Pancreas (tissue), 10 donors: ENCODE measurements around the gene TERT. TPM values are rescaled to one million over a fixed set of nuclear protein-coding genes. Genes with fewer than 3 reads are reported as not detected.
A peak's percentile ranks its signal among the peaks of the same experiment; 100 is the strongest.

ENCODE experiments used
- ATAC-seq, 4 donors: fragments of 200-7000 bp; cut with Tn5 transposase; one replicate each; pipeline versions ENCODE4 v1.8.0 to v1.9.1; 2020; ENCODE audit warnings: mild to moderate bottlenecking in 4 of 4, moderate library complexity in 4 of 4
- DNase-seq, 6 donors: peaks; one replicate each; pipeline ENCODE4 v3.0.0-alpha.2; 2020
- FAIRE-seq: peaks from 2 replicates; lab custom pipeline; 2012; peaks lifted over from hg19 to GRCh38; lab: Jason Lieb, UNC
- H3K27ac ChIP-seq, 4 donors: fragments of 200-600 bp; sonication (generic); 1 replicate in 3 of 4; 2 replicates in 1 of 4; pipeline versions ENCODE4 v1.5.0 to v1.8.0; 2020
- H3K27me3 ChIP-seq, 4 donors: fragments of 200-600 bp; one replicate each; pipeline ENCODE4 v1.8.0; 2021
- H3K36me3 ChIP-seq, 3 donors: fragments of 200-600 bp; sonication (generic) in 1 of 3; one replicate each; pipeline versions ENCODE4 v1.5.0 to v1.8.0; 2020 to 2021
- H3K4me1 ChIP-seq, 3 donors: fragments of 200-600 bp; one replicate each; pipeline ENCODE4 v1.8.0; 2021
- H3K4me3 ChIP-seq, 4 donors: fragments of 200-600 bp; sonication (generic) in 2 of 4; one replicate each; pipeline versions ENCODE4 v1.5.0 to v1.8.0; 2020 to 2021
- H3K9me3 ChIP-seq, 4 donors: fragments of 200-600 bp; one replicate each; pipeline ENCODE4 v1.8.0; 2021
- WGBS, 2 donors: extraction: QIAGEN DNeasy Blood & Tissue Kit; methylation state at CpG; one replicate each; pipeline ENCODE4 v1.1.7; 2013; 5-methylcytosine and 5-hydroxymethylcytosine counted together
- intact Hi-C, 3 donors: fragments of 100-400 bp; cut with DNase I; formaldehyde crosslinking; loops; one replicate each; pipeline versions ENCODE4 v1.11.1 to v1.14.2; 2022
- polyA plus RNA-seq, 2 donors: library from polyadenylated mRNA; stranded (reverse); fragments of 200-250 nt; gene quantifications; one replicate each; pipeline ENCODE4 v1.2.3, GENCODE V29; 2013
- total RNA-seq, 6 donors: library from RNA; stranded (reverse); fragmentation: NEBNext Ultra II Directional in 4 of 6; extraction: Animal tissue kit (Norgen Biotek cat#: 25700) in 4 of 6; gene quantifications; one replicate each; pipeline versions ENCODE4 v1.2.1 to v1.2.4, GENCODE V29; 2021 to 2023
- TF ChIP-seq, protein P1 (sequence below), 4 donors: fragments of 200-600 bp; sonication (generic) in 3 of 4; IDR thresholded peaks; one replicate each; pipeline versions ENCODE4 v1.5.0 to v1.8.0; 2021; ENCODE audit warnings: antibody characterized with exemption in 4 of 4
- donor health status: healthy with polysubstance abuse.
- donor health status: DM: no; HTN: no; CAD: no; lungs with moderate emphysema.
- donor health status: DM: no; HTN: no; CAD: no.
- donor health status: control.
- donor health status: control.
- donor health status: Bipolar disorder and iron deficiency.
- donor health status: DM: yes; HTN: yes; CAD: no.
- donor health status: DM: no; HTN: no; CAD: no.
- donor health status: DM: no; HTN: no; CAD: no.
- donor health status: DM: yes; HTN: yes; CAD: no.

TERT gene
- total and polyA plus RNA-seq, 8 donors, result 0.06 to 0.28 (median 0.25) TPM; not detected in 5

DNA sequence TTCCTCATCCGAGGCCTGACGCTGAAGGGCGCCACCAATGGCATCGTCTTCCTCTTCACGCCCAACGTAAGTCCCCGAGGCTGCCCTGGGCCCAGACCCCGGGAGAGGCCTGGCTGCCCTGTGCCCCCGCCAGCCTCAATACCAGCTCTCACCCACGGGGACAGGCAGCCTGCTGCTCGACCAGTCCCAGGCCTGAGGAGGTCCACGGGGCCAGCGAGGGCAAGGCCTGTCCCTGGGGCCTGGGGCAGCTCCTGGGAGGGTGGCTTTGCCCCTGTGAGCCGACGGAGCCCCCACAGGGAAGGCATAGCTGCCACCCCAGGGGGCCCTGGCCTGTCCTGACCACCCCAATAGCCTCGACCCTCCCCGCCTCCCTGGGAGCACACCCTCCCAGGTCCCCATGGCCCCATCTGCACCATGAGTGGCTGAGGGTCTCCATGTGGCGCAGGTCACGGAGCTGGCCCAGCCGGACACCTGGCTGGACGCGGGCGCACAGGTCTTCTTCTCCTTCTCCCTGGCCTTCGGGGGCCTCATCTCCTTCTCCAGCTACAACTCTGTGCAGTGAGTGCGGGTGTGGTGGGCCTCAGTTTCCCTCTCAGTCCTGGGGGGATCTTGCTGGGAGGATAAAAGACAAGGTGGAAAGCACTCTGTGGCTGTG lies 81.2 kb downstream of the TERT start:
- H3K36me3 ChIP-seq, result no peaks in the 10 kb centered on the region
- H3K4me1 ChIP-seq, result no peaks in the 10 kb centered on the region
- WGBS, 2 donors, result 75 to 82% methylated on average over 25 of the region's 25 CpGs
- intact Hi-C loops, result no loop called here
- peak in 2 of 6 donors; percentile 18 to 67 for DNase-seq
- no peaks in the 10 kb centered on the region for H3K27me3 ChIP-seq
- FAIRE-seq, result no peak
- TF ChIP-seq, protein P1, sequence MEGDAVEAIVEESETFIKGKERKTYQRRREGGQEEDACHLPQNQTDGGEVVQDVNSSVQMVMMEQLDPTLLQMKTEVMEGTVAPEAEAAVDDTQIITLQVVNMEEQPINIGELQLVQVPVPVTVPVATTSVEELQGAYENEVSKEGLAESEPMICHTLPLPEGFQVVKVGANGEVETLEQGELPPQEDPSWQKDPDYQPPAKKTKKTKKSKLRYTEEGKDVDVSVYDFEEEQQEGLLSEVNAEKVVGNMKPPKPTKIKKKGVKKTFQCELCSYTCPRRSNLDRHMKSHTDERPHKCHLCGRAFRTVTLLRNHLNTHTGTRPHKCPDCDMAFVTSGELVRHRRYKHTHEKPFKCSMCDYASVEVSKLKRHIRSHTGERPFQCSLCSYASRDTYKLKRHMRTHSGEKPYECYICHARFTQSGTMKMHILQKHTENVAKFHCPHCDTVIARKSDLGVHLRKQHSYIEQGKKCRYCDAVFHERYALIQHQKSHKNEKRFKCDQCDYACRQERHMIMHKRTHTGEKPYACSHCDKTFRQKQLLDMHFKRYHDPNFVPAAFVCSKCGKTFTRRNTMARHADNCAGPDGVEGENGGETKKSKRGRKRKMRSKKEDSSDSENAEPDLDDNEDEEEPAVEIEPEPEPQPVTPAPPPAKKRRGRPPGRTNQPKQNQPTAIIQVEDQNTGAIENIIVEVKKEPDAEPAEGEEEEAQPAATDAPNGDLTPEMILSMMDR (IDR thresholded peaks at IDR 0.05), result no peak
- H3K4me3 ChIP-seq, result no peak overlapping the region
- ATAC-seq, result no peak
- H3K27ac ChIP-seq, result no peak overlapping the region
- no peaks in the 10 kb centered on the region for H3K9me3 ChIP-seq

DNA sequence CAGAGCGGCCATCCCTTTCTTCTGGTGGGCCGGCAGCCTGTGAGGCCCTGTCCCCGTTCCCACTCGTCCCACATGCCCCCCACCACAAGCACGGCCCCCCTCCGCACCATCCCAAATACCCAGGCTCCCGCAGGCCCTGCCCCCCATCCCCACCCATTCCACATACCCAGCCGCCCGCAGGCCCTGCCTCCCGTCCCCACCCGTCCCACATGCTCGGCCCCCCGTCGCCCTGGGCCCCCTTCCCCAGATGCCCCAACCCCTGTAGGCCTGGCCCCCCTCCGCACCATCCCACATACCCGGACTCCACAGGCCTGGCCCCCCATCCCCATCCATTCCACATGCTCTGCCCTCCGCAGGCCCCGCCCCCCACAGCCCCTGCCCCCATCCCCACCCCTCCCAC lies 82.0 kb downstream of the TERT start:
- Histone ChIP-seq H3K27me3 (no peaks in the 10 kb centered on the region), H3K27ac (no peak overlapping the region), H3K4me3 (no peak overlapping the region), H3K9me3 (no peaks in the 10 kb centered on the region), H3K36me3 (no peaks in the 10 kb centered on the region), H3K4me1 (no peaks in the 10 kb centered on the region)
- ATAC-seq, result no peak
- peak in 2 of 6 donors; percentile 14 to 75 for DNase-seq
- FAIRE-seq, result no peak
- WGBS, 2 donors, result 75 to 88% methylated on average over 16 to 18 of the region's 18 CpGs
- TF ChIP-seq, protein P1 (IDR thresholded peaks at IDR 0.05), result no peak
- intact Hi-C loops, result no loop called here

DNA sequence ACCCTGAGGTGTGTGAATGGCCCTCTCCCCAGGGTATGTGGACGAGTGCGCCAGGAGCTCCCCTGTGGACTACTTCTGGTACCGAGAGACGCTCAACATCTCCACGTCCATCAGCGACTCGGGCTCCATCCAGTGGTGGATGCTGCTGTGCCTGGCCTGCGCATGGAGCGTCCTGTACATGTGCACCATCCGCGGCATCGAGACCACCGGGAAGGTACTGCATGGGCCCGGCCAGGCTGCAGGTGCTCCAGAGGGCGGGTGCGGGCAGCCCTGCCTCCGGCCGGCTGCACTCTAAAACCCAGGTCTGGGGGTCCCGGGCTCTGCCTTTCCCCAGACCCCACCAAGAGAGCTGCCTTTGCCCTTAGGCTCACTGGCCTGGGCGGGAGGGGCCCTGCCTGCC lies 82.6 kb downstream of the TERT start:
- intact Hi-C loops, result no loop called here
- WGBS, 2 donors, result 83 to 88% methylated on average over 20 of the region's 20 CpGs
- DNase-seq (peak in 2 of 6 donors; percentile 9 to 49), ATAC-seq (no peak), FAIRE-seq (no peak)
- TF ChIP-seq, protein P1 (IDR thresholded peaks at IDR 0.05), result no peak
- no peak overlapping the region for H3K4me3 ChIP-seq
- H3K27ac ChIP-seq, result no peak overlapping the region
- no peaks in the 10 kb centered on the region for H3K4me1 ChIP-seq
- H3K9me3 ChIP-seq, result no peaks in the 10 kb centered on the region
- no peaks in the 10 kb centered on the region for H3K36me3 ChIP-seq
- H3K27me3 ChIP-seq, result no peaks in the 10 kb centered on the region

DNA sequence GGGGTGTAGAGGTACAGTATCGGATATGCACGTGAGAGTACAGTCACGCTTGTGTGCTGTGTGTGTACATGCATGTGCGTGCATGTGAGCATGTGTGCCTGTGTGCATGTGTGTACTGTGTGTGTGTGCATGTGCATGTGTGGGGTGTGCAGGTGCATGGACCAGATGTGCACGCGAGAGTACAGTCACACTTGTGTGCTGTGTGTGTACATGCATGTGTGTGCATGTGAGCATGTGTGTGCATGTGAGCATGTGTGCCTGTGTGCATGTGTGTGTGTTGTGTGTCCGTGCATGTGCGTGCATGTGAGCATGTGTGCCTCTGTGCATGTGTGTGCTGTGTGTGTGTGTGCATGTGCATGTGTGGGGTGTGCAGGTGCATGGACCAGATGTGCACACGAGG lies 83.2 kb downstream of the TERT start:
- Histone ChIP-seq H3K27ac (no peak overlapping the region), H3K4me3 (no peak overlapping the region), H3K27me3 (no peaks in the 10 kb centered on the region), H3K9me3 (no peaks in the 10 kb centered on the region), H3K36me3 (no peaks in the 10 kb centered on the region), H3K4me1 (no peaks in the 10 kb centered on the region)
- ATAC-seq (no peak), FAIRE-seq (no peak), DNase-seq (no peak)
- intact Hi-C loops, result no loop called here
- TF ChIP-seq, protein P1 (IDR thresholded peaks at IDR 0.05), result no peak
- 86 to 95% methylated on average over 9 of the region's 9 CpGs for WGBS, 2 donors

DNA sequence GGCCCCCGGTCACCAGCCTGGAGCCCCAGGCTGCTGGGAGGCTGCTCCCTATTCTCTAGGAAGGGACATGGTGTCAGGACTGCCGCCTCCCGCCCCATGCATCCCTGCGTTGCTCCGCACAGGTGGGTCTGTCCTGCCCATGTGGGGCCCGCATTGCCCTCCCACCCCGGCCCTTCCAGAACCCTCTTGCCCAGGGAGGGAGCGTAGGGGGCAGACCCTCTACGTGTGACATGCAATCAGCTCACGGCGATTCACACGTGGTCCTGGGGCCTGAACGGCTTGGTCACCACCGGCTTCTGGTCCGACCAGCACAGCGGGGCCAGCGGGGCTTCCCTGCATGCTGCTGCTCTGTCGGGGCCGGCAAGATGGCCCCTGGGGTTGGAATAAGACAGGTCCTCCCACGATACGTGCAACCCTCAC lies 84.0 kb downstream of the TERT start:
- TF ChIP-seq, protein P1 (IDR thresholded peaks at IDR 0.05), result no peak
- Histone ChIP-seq H3K36me3 (no peaks in the 10 kb centered on the region), H3K4me1 (no peaks in the 10 kb centered on the region), H3K27ac (no peak overlapping the region), H3K27me3 (no peaks in the 10 kb centered on the region), H3K9me3 (no peaks in the 10 kb centered on the region), H3K4me3 (no peak overlapping the region)
- 82 to 86% methylated on average over 21 of the region's 21 CpGs for WGBS, 2 donors
- DNase-seq (peak in 2 of 6 donors; percentile 8 to 58), FAIRE-seq (no peak), ATAC-seq (no peak)
- intact Hi-C loops, result no loop called here
